ENCODE results near the gene RNU1-1.
"Not testable (repeated sequence)": the region's sequence is repeated elsewhere in the genome, so short reads cannot be mapped to it uniquely, and the experiment has no call there.

DNA sequence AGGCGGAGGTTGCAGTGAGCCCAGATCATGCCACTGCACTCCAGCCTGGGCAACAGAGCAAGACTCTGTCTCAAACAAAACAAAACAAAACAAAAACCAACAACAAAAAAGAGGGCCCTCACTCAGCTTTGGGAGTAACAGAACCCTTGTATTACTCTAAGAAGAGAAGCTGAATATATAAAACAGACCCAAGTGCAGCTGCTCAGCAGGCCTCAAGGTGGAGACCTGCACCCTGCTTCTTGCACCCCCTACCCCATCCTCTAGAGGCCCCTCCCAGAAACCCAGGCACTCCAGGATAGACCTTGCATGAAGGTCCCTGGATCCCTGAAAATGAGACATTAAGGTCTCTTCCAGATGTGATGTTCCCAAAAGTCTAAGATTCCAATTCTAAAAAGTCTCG, 39.2 kb downstream of the RNU1-1 start:
- TF ChIP-seq, protein P1, sequence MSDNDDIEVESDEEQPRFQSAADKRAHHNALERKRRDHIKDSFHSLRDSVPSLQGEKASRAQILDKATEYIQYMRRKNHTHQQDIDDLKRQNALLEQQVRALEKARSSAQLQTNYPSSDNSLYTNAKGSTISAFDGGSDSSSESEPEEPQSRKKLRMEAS (IDR thresholded peaks at IDR 0.05) = not testable (repeated sequence)
- TF ChIP-seq, protein P2, sequence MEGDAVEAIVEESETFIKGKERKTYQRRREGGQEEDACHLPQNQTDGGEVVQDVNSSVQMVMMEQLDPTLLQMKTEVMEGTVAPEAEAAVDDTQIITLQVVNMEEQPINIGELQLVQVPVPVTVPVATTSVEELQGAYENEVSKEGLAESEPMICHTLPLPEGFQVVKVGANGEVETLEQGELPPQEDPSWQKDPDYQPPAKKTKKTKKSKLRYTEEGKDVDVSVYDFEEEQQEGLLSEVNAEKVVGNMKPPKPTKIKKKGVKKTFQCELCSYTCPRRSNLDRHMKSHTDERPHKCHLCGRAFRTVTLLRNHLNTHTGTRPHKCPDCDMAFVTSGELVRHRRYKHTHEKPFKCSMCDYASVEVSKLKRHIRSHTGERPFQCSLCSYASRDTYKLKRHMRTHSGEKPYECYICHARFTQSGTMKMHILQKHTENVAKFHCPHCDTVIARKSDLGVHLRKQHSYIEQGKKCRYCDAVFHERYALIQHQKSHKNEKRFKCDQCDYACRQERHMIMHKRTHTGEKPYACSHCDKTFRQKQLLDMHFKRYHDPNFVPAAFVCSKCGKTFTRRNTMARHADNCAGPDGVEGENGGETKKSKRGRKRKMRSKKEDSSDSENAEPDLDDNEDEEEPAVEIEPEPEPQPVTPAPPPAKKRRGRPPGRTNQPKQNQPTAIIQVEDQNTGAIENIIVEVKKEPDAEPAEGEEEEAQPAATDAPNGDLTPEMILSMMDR (IDR thresholded peaks at IDR 0.05; ENCODE audit: low read depth, low read length, missing input control) = not testable (repeated sequence)
- not testable (repeated sequence) for TF ChIP-seq GABPA (IDR thresholded peaks at IDR 0.05 in 1 of 2, conservative IDR thresholded peaks at IDR 0.05 in 1 of 2); RAD21 (IDR thresholded peaks at IDR 0.05); SP1 (IDR thresholded peaks at IDR 0.05); YY1 (IDR thresholded peaks at IDR 0.05); JUND (IDR thresholded peaks at IDR 0.05); TAF1 (conservative IDR thresholded peaks at IDR 0.05)
- TF ChIP-seq, protein P3, sequence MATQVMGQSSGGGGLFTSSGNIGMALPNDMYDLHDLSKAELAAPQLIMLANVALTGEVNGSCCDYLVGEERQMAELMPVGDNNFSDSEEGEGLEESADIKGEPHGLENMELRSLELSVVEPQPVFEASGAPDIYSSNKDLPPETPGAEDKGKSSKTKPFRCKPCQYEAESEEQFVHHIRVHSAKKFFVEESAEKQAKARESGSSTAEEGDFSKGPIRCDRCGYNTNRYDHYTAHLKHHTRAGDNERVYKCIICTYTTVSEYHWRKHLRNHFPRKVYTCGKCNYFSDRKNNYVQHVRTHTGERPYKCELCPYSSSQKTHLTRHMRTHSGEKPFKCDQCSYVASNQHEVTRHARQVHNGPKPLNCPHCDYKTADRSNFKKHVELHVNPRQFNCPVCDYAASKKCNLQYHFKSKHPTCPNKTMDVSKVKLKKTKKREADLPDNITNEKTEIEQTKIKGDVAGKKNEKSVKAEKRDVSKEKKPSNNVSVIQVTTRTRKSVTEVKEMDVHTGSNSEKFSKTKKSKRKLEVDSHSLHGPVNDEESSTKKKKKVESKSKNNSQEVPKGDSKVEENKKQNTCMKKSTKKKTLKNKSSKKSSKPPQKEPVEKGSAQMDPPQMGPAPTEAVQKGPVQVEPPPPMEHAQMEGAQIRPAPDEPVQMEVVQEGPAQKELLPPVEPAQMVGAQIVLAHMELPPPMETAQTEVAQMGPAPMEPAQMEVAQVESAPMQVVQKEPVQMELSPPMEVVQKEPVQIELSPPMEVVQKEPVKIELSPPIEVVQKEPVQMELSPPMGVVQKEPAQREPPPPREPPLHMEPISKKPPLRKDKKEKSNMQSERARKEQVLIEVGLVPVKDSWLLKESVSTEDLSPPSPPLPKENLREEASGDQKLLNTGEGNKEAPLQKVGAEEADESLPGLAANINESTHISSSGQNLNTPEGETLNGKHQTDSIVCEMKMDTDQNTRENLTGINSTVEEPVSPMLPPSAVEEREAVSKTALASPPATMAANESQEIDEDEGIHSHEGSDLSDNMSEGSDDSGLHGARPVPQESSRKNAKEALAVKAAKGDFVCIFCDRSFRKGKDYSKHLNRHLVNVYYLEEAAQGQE (IDR thresholded peaks at IDR 0.05) = not testable (repeated sequence)
- TF ChIP-seq, protein P4, sequence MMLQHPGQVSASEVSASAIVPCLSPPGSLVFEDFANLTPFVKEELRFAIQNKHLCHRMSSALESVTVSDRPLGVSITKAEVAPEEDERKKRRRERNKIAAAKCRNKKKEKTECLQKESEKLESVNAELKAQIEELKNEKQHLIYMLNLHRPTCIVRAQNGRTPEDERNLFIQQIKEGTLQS (IDR thresholded peaks at IDR 0.05) = not testable (repeated sequence)

Measured in liver (tissue), 3 donors.